GM12864 (cell line): Measurements from ENCODE around the gene TCF25.
A peak's percentile ranks its signal among the peaks of the same experiment; 100 is the strongest.

Experiments
- DNase-seq: peaks from one replicate; pipeline ENCODE4 v3.0.0-alpha.2; 2011; ENCODE audit warnings: low read depth
- H3K4me3 ChIP-seq: 2 replicates; pipeline ENCODE4 v1.5.1; 2011; ENCODE audit warnings: mild to moderate bottlenecking, low read depth, low read length, control low read depth
- TF ChIP-seq, protein P1 (sequence below): IDR thresholded peaks from 2 replicates; pipeline ENCODE4 v1.5.1; 2011; ENCODE audit warnings: low read depth, mild to moderate bottlenecking, moderate library complexity, low read length, control low read depth, inconsistent platforms; ENCODE audit errors: missing control alignments

Gene TCF25

GRCh38 chr16:89936981-89937380, 63.6 kb downstream of the TCF25 start:
- DNase-seq = no peak
- TF ChIP-seq, protein P1, sequence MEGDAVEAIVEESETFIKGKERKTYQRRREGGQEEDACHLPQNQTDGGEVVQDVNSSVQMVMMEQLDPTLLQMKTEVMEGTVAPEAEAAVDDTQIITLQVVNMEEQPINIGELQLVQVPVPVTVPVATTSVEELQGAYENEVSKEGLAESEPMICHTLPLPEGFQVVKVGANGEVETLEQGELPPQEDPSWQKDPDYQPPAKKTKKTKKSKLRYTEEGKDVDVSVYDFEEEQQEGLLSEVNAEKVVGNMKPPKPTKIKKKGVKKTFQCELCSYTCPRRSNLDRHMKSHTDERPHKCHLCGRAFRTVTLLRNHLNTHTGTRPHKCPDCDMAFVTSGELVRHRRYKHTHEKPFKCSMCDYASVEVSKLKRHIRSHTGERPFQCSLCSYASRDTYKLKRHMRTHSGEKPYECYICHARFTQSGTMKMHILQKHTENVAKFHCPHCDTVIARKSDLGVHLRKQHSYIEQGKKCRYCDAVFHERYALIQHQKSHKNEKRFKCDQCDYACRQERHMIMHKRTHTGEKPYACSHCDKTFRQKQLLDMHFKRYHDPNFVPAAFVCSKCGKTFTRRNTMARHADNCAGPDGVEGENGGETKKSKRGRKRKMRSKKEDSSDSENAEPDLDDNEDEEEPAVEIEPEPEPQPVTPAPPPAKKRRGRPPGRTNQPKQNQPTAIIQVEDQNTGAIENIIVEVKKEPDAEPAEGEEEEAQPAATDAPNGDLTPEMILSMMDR = no peak
- H3K4me3 ChIP-seq = no peak overlapping the region

- TF ChIP-seq, protein P1 = no peak
- H3K4me3 ChIP-seq = no peak overlapping the region
- DNase-seq = no peak
Observed at GRCh38 chr16:89938175-89938885, 64.9 kb downstream of the TCF25 start.

GRCh38 chr16:89944773-89945172, 71.4 kb downstream of the TCF25 start:
- peak; percentile 73 for DNase-seq
- TF ChIP-seq, protein P1 = no peak
- no peak overlapping the region for H3K4me3 ChIP-seq

- DNase-seq = no peak
- TF ChIP-seq, protein P1 = peak; percentile 23
- no peak overlapping the region for H3K4me3 ChIP-seq
Observed at GRCh38 chr16:89945654-89946053, 72.3 kb downstream of the TCF25 start.

- DNase-seq = no peak
- no peak overlapping the region for H3K4me3 ChIP-seq
- TF ChIP-seq, protein P1 = no peak
Observed at GRCh38 chr16:89946515-89946914, 73.1 kb downstream of the TCF25 start.

DNA sequence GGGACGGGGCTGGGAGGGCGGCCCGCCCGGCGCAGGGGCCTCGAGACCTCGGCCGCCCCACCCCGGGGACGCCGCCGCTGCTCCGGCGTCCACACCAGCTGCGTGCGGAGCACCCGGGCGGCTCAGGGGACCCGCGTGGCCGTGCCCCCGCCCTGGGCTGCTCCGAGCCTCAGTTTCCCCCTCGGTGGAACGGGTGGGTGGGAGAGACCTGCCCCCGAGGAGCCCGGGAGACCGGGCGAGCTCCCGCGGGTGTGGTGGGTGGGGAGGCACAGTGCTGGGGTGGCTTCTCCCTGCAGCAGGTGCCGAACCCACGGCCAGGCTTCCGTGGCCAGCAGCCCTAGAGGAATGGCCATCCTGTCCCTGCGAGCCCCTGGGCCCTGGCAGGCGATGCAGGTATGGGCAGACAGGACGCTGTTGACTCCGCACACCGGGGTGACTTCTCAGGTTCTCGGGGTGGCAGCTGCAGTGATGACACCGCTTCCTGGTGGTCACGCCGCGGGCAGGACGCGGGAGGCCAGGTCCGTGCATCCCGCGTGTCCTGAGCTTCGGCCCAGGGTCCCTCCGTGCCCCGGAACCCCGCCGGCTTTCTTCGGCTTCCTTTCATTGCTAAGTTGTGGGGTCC, 75.8 kb downstream of the TCF25 start:
- peak overlapping the region; percentile 63 for H3K4me3 ChIP-seq
- no peak for DNase-seq
- TF ChIP-seq, protein P1 = no peak

- DNase-seq = no peak
- TF ChIP-seq, protein P1 = no peak
- H3K4me3 ChIP-seq = peak overlapping the region; percentile 63
Observed at GRCh38 chr16:89949756-89950155, 76.4 kb downstream of the TCF25 start.
